GF-D8 (cell line): ENCODE results near the gene TTC3.
A peak's percentile ranks its signal among the peaks of the same experiment; 100 is the strongest.
"Not testable (repeated sequence)": the region's sequence is repeated elsewhere in the genome, so short reads cannot be mapped to it uniquely, and the experiment has no call there.

ENCODE experiments used
- DNase-seq: peaks from one replicate; lab custom pipeline; 2025; lab: John Stamatoyannopoulos, UW

The TTC3 gene, protein sequence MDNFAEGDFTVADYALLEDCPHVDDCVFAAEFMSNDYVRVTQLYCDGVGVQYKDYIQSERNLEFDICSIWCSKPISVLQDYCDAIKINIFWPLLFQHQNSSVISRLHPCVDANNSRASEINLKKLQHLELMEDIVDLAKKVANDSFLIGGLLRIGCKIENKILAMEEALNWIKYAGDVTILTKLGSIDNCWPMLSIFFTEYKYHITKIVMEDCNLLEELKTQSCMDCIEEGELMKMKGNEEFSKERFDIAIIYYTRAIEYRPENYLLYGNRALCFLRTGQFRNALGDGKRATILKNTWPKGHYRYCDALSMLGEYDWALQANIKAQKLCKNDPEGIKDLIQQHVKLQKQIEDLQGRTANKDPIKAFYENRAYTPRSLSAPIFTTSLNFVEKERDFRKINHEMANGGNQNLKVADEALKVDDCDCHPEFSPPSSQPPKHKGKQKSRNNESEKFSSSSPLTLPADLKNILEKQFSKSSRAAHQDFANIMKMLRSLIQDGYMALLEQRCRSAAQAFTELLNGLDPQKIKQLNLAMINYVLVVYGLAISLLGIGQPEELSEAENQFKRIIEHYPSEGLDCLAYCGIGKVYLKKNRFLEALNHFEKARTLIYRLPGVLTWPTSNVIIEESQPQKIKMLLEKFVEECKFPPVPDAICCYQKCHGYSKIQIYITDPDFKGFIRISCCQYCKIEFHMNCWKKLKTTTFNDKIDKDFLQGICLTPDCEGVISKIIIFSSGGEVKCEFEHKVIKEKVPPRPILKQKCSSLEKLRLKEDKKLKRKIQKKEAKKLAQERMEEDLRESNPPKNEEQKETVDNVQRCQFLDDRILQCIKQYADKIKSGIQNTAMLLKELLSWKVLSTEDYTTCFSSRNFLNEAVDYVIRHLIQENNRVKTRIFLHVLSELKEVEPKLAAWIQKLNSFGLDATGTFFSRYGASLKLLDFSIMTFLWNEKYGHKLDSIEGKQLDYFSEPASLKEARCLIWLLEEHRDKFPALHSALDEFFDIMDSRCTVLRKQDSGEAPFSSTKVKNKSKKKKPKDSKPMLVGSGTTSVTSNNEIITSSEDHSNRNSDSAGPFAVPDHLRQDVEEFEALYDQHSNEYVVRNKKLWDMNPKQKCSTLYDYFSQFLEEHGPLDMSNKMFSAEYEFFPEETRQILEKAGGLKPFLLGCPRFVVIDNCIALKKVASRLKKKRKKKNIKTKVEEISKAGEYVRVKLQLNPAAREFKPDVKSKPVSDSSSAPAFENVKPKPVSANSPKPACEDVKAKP (N-terminal part only)

DNA sequence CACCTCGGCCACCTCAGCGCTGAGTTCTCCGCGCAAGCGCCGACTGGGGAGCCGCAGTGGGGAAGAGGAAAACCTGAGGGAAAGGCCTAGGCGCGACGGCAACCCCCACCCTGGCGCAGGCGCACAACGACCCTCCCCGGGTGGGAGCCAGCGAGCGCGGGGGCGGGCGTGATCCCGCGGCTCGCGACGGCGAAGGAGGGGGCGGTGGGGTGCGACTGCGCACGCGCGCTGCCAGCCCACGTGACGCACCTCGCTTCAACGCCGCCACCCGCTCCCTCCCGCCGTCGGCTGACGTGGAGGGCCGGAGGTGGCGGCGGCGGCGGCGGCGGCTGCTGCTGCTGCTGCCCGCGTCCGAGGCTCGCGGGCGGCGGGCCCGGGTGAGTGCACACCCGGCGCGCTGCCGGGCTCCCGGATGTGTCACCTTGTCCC lies at the start of gene TTC3, which contains the start of gene PIGP:
TTC3 (plus strand) TSS at position 267 of the 429 bp plus-strand sequence. CDS start 14,004 bp downstream, outside the sequence.
PIGP (minus strand) TSS at position 84 of the 429 bp plus-strand sequence. CDS start 556 bp downstream, outside the sequence.
- DNase-seq = peak; percentile 88

DNA sequence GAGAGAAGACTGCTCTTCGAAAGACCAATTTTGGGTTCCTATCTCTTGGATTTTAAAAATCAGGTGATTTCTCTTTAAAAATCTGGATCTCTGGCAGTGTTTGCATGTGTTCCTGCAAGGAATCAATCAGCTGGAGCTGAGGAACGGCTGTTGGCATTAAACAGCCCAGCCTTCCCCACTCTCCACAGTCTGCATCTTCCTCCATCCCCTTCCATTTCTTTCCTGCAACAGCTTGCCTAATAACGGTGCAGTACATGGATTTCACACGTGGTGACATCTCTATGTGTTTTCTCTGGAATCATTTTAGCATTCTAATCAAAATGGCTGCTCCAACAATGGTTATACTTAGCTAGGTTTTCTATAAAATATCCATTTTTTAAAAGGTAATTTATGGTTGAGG lies 46.6 kb upstream of the TTC3 start:
- DNase-seq = no peak

DNA sequence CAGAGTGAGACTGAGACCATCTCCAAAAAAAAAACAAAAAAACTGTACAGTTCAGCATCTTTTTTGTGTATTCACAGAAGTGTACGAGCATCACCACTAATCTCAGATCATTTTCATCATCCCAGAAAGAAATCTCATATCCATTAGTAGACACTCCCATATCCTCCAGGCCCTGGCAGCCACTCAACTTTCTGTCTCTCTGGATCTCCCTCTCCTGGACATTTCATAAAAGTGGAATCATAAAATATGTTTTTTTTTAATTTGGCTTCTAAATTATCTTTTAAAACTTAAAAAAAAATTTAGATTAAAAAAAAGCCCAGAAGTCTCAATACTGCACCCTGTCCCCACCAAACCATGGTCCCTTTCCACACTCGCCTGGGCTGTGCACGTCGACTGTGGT lies 44.5 kb upstream of the TTC3 start:
- DNase-seq = no peak

DNA sequence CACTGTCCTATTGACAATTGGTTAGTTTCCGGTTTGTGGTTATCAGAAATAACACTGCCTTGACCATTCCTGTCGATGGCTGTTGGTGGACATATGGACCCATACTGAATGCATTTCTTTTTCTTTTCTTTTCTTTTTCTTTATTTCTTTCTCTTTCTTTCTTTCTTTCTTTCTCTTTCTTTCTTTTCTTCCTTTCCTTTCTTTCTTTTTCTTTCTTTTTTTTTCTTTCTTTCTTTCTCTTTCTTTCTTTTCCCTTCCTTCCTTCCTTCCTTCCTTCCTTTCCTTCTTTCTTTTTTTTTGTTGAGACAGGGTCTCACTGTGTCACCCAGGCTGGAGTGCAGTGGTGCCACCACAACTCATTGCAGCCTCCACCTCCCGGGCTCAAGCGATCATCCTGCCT lies 42.2 kb upstream of the TTC3 start:
- no peak for DNase-seq

DNA sequence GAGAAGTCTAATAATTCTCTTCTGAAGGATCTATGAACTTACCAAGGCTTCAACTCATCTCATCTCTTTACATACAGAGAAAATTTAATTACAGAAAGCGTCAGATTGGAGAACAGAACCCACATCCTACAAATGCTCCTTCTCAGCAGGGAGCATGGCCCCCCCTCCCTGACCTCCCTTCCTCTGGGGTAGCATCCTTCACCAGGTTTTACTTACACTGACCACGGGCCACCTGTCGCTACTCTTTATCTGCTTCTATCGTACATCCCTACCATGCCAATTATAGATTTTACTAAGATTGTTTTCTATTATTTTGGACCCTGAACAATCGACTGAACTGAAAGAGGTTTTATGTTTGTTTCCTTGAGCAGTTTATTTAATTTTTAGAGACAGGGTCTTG lies 40.8 kb upstream of the TTC3 start:
- no peak for DNase-seq

DNA sequence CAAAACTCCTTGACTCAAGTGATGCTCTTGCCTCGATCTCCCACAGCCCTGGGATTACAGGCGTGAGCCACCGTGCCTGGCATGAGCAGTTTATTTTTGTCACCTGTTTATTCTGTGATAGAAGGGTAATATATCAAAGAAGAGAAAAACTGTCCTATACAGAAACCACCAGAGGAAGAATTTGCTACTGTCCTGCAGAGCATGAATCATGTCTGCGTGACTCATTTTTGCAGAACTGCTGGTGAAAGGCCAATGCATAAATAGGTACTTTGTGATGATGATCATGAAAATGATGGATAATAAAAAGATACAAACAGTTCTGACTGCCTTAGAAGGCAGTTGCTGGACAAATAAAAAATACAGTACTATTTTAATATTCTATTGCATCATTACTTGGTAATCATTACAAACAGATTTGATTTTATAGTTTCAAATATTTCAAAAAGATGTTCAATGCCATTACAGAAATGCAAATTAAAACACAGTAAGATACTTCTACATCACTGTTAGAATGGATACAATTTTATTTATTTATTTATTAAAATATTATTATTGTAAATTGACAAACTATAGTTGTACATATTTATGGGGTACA lies 40.1 kb upstream of the TTC3 start:
- no peak for DNase-seq

DNA sequence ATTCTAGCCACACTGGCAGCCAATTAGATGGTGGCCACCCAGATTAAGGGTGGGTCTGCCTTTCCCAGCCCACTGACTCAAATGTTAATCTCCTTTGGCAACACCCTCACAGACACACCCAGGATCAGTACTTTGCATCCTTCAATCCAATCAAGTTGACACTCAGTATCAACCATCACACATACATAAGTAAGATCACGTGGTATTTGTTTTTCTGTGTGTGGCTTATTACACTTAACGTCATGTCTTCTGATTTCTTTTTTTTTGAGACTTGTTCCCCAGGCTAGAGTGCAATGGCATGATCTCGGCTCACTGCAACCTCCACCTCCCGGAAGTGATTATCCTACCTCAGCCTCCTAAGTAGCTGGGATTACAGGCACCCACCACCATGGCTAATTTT lies 38.7 kb upstream of the TTC3 start:
- DNase-seq = not testable (repeated sequence)

DNA sequence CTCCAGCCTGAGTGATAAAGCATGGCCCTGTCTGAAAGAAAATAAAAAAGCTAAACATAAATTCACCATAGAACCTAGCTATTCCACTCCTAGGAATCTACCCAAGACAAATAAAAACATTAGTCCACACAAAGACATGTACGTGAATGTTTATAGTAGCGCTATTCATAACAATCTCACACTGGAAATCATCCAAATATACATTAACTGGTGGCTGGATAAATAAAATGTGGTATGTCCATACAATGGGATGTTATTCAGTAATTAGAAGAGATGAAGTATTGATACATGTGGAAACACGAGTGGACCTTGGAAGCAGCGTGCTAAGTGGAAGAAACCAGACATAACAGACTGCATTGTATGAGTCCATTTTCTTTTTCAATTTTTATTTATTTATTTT lies 36.9 kb upstream of the TTC3 start:
- DNase-seq = no peak

DNA sequence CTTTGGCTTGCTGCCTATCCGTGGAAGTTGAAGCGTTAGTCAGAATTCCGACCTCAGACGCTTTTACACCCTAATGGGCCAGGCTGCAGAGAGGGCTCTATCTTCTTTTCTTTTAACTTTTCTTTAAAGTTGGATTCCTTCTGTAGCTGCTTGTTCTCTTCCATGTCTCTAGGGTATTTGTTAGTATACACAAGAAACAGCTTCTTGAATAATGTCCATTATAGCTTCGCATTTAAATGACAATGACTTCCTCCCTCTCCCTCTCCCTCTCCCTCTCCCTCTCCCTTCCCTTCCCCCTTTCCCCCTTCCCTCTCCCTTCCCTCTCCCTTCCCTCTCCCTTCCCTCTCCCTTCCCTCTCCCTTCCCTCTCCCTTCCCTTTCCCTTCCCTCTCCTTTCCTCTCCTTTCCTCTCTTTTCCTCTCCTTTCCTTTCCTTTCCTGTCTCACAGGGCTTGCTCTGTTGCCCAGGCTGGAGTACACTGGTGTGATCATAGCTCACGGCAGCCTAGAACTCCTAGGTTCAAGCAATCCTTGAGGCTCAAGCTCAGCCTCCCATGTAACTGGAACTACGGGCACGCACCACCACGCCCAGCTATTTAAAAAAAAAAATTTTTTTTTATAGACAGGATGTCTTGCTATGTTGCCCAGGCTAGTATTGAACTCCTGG lies 33.5 kb upstream of the TTC3 start:
- no peak for DNase-seq

DNA sequence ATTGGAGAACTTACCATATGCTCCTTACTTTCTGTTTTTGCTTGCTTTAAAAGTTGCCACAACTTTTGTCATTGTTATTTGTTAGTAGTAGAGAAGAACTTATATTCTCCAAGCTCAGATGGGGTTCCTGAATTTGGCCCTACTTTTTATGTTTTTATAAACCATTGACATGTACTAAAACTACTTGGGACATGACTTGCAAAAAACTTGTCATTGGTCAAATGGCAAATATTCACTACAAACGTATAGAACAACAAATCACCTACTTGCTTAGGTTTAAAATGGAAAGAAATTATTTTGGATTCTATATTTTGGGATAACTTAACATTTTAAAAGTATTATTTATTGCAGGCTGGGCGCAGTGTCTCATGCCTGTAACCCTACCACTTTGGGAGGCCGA lies 32.8 kb upstream of the TTC3 start:
- DNase-seq = no peak

DNA sequence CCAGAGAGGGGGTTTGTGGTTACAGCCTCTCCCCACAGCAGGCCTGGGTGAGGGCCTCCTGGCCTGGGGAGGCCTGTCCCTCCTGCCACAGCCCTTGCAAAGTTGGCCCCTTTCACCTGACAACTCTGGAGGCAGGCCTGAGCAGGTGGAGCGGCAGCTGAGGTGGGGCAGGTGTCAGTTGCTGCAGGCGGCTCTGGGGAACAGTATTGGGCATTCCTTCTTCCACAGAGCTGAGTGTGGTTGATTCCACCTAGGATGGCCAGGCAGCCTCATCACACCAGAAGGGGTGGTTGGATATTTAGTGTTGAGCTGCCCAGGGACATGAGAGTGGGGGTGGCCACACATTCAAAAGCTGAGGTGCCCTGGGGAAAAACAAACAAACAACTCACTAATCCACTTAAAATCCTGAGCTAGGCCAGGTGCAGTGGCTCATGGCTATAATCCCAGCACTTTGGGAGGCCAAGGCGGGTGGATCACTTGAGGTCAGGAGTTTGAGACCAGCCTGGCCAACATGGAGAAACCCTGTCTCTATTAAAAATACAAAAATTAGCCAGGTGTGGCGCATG lies 31.3 kb upstream of the TTC3 start:
- no peak for DNase-seq

DNA sequence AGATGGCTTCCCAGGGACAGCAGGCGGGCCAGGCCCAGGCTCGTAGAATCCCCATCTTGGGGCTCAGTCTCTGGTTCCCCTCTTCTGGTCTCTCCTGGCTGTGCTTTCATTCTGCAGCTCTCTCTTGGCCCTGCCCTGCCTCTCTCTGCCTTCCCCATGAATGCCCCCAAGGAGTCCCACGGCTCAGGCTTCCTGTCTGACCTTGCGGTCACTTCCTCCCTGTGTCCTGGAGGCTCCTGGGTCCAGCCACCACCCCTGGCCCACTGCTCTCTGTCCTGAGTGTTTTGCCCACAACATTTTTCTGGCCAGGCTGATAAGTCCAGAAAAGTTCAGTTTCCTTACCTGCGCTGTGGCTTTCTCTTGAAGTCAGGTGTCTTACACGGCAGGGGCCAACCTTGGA lies 29.2 kb upstream of the TTC3 start:
- DNase-seq = no peak

DNA sequence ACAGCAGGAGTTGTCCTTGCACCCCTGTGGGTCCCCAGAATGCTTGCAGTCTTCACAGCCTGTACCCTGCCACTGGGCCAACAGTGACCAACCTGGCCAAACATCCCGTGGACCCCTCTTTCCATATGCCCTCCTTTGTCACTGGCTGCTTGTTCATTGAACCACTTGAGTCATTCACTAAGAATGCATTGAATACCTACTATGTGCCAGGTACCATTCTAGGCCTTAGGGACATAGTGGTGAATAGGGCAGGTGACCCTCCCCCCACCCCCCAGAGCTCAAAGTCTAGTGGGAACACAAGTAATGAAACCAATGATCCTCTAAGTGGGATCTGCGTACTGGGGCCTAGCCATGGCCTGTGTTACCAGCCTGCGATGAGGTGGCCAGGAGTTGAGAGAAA lies 28.4 kb upstream of the TTC3 start:
- no peak for DNase-seq

DNA sequence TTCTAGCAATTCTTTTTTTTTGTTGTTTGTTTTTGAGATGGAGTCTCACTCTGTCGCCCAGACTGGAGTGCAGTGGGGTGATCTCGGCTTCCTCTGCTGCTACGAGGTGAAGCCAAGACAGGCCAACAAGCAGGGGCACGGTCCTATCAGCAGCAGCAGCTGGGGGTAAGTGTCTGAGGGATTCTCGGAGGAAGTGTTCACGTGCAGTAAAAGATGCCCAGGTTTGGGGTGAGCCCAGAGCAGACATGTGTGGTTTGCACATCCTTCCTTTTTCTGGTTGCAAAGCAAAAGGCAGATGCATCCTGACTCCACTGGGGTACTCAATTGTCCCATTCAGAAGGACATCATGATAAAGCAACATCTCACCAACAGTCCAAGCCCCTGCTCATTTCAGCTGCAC lies 27.9 kb upstream of the TTC3 start:
- DNase-seq = peak; percentile 75

DNA sequence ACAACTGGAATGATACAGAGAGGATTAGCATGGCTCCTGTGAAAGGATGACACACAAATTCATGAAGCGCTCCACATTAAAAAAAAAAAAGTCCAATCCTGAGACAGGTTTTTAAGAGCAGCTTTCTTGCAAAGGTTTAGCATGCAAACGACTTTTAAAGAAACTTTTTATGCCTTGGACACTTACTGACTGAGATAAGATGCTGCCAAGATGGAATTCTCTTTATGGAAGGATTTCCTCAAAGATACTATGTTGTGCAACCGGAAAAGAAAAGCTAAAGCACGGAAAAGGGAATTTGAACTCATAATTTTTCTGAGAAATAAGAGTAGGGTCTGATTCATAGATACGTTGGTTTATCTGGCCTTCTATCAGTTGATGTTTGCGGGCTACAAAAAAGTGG lies 27.5 kb upstream of the TTC3 start:
- DNase-seq = no peak

DNA sequence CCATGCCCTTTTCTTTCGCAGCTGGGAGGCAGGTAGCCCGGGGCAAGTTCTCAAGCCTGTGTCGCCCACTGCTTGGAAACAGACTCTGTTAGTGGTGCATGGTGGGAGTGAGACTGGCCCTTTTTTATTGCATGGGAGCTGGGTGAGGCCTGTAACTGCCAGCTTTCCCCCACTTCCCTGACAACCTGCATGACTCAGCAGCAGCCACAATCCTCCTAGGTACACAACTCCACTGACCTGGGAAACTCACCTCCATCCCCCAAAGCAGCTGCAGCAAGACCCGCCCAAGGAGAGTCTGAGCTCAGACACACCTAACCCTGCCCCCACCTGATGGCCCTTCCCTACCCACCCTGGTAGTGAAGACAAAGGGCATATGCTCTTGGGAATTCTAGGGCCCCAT lies 26.0 kb upstream of the TTC3 start:
- DNase-seq = no peak

DNA sequence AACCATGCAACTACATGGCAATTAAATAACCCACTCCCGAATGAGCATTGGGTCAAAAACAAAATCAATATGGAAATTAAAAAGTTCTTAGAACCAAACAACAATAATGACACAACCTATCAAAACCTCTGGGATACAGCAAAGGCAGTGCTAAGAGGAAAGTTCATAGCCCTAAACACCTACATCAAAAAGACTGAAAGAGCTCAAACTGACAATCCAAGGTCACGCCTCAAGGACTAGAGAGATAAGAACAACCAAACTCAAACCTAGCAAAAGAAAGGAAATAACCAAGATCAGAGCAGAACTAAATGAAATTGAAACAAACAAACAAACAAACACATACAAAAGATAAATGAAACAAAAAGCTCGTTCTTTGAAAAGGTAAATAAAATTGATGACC lies 23.3 kb upstream of the TTC3 start:
- DNase-seq = not testable (repeated sequence)

DNA sequence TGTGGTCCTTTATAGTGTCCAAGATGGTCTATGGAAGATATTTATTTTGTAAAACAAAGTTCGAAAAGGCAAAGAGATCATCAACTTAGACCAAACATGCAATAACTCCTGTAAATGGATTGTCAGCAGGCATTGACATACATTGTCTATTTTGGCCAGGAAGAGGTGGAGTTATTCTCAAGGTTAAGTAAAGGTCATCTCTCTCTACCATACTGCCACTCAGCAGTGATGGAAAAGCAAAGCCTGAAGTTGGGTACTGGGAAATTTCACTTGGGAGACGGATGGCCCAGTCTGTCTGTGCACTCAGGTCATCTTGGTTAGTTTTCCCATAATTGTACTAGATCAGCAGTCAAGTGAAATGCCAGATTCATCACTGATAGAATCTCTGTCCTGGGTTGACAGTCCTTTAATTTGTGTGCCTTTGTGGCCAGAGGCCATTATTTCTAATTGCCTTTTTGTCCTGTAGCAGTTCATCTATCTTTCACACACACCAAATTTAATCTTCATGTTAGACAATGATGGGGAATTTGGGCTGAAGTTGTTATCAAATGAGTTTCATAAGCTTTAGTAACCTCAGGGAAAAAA lies 17.7 kb upstream of the TTC3 start:
- no peak for DNase-seq

DNA sequence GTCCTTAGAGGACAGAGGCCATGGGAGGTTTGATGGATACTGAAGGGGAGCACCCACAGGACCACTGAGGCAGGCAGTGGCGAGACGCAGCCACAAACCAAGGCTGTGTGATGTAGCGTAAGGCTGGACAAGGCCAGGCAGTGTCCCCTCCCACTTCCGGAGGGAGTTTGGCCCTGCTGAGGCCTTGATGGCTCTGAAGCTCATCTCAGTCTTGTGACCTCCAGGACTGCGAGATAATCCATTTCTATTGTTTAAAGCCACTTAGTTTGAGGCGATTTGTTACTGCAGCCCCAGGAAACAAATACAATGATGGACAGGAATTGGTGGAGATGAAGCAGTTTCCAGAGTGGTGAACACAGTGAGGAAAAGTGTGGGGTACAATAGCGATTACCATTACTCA lies 15.4 kb upstream of the TTC3 start:
- no peak for DNase-seq

DNA sequence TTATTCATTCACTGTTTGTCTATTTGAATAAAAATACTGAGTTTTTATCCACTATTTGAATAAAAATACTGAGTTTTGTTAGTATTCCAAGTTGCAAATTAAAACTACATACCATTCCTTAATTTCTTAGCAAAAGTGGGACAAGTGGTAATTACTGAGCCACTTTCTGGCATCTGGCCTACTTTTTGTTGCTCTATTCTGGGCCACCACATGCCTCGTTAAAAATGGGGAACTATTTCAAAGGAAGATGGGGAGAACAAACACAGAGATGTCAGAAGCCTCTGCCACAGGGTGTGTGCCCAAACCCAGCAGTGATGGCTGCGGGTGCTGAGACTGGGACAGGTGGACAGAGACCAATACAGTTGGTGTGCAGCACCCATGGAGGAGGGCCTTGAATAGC lies 14.8 kb upstream of the TTC3 start:
- no peak for DNase-seq

DNA sequence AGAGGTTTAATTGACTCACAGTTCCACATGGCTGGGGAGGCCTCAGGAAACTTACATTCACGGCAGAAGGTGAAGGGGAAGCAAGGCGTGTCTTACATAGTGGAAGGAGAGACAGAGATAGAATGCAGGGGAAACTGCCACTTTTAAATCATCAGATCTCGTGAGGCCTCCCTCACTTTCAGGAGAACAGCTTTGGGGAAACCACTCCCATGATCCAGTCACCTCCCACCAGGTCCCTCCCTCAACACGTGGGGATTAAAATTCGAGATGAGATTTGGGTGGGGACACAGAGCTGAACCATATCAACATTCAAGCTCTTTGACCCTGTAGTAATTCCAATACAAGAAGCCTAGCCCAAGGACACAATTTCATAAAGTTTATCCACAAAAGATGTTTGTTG lies 13.9 kb upstream of the TTC3 start:
- DNase-seq = no peak
